ENCODE data around the gene UBE2I.

UBE2I gene

GRCh38 chr16:1338855-1339675 is 29.6 kb downstream of the UBE2I start:
- no peak overlapping the region for H3K4me3 ChIP-seq (replicated peaks; ENCODE audit: low read depth, low read length)
- DNase-seq (ENCODE audit: extremely low read depth, low read depth) = no peak
- TF ChIP-seq CTCF (IDR thresholded peaks at IDR 0.05; ENCODE audit: low read depth, low read length, missing control alignments) = no peak

- DNase-seq (ENCODE audit: extremely low read depth, low read depth) = no peak
- TF ChIP-seq CTCF (IDR thresholded peaks at IDR 0.05; ENCODE audit: low read depth, low read length, missing control alignments) = no peak
These were observed 31.5 kb downstream of the UBE2I start for GRCh38 chr16:1340730-1341494.

GRCh38 chr16:1341495-1342420 is 32.3 kb downstream of the UBE2I start:
- no peak overlapping the region for H3K4me3 ChIP-seq (replicated peaks; ENCODE audit: low read depth, low read length)
- TF ChIP-seq CTCF (IDR thresholded peaks at IDR 0.05; ENCODE audit: low read depth, low read length, missing control alignments) = no peak
- DNase-seq (ENCODE audit: extremely low read depth, low read depth) = no peak

More at GRCh38 chr16:1340730-1341494, 31.5 kb downstream of the UBE2I start:
- no peak overlapping the region for H3K4me3 ChIP-seq (replicated peaks; ENCODE audit: low read depth, low read length)

GRCh38 chr16:1342526-1343427 is 33.3 kb downstream of the UBE2I start:
- no peak overlapping the region for H3K4me3 ChIP-seq (replicated peaks; ENCODE audit: low read depth, low read length)
- peak; percentile 75 for DNase-seq (ENCODE audit: extremely low read depth, low read depth)

GRCh38 chr16:1343428-1344242 is 34.2 kb downstream of the UBE2I start:
- no peak overlapping the region for H3K4me3 ChIP-seq (replicated peaks; ENCODE audit: low read depth, low read length)
- DNase-seq (ENCODE audit: extremely low read depth, low read depth) = no peak
- TF ChIP-seq CTCF (IDR thresholded peaks at IDR 0.05; ENCODE audit: low read depth, low read length, missing control alignments) = no peak

More at GRCh38 chr16:1342526-1343427, 33.3 kb downstream of the UBE2I start:
- TF ChIP-seq CTCF (IDR thresholded peaks at IDR 0.05; ENCODE audit: low read depth, low read length, missing control alignments) = no peak
